ENCODE results near the gene TRIM16.
"Not testable (repeated sequence)": the region's sequence is repeated elsewhere in the genome, so short reads cannot be mapped to it uniquely, and the experiment has no call there.

The TRIM16 gene
- long read RNA-seq, transcript TRIM16-226 (12 exons, 3,342 nt): major isoform, 9 of 216 reads
- long read RNA-seq, partial matches to known transcripts: 20 of 216 reads
- long read RNA-seq, other reads (novel, unspliced or antisense): 186 of 216 reads

DNA sequence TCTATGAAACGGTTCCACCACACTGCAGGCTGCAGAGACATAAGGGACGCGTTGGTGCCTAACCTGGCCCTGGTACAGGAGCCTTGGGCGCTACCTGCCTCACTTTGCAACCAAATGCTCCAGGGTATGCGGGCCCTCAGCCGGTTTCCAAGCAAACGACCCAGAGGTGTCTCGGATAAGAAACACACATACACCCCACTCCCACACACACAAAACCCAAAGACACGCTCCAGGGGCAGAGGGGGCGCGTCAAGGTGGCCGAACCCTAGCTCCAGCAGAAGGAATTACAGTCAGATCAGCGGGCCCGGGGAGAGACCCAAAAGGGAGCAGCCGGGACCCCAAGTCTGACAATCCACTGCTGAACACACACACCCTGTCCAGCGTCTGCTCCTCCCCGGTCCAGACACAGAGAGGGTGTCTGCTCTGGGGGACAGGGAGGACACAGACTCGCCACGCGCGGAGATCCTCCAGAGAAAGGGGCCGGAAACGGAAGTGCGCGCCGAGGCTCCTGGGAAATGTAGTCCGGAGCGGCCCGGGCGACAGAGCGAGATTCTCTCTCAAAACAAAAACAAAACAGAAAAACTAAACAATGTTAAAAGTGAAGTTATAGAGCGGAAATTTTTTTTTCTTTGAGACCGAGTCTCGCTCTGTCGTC, at the start of gene TRIM16:
Gene TRIM16, minus strand, starts transcription at position 488 of the 655 bp plus-strand sequence. CDS start 32,702 bp downstream, outside the sequence.
- H3K27me3 ChIP-seq (ENCODE audit: insufficient read depth, poor library complexity, severe bottlenecking): not testable (repeated sequence)
- DNase-seq (ENCODE audit: low read depth in 1 of 2, low spot score in 1 of 2): peak; percentile 32 to 50
- H3K27ac ChIP-seq (replicated peaks): peak within 1 kb of the TSS; percentile 71

DNA sequence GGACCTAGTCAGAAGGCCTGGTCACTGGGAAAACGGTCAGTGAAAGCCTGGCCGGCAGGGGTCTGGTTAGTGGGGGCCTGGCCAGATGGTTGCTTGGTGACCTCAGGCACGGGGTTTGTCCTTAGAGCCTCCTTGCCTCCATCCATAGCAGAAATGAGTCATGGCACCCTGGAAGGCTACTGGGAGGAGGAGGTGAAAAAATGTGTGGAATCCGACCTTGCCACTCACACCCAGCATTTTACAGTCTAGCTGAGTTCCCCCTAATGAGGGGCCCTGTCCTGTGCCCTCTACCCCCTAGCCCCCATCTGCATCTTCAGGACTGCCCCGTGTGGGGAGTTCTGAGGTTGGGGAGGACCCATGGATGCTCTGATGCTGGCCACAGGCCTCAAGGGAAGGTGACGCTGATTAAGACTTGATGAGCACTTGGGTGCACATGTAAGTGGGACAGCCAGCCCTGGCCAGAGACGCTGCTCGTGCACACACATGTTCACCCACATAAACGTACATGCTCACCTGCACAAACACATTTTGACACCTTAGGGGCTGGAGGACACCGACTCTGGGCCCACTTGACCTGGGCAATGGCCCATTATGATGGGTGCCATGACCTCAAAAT, 49.2 kb upstream of the TRIM16 start:
- H3K27ac ChIP-seq (replicated peaks); H3K27me3 ChIP-seq (ENCODE audit: insufficient read depth, poor library complexity, severe bottlenecking); H3K4me3 ChIP-seq (replicated peaks; ENCODE audit: insufficient read depth, low read length); DNase-seq (ENCODE audit: low read depth in 1 of 2, low spot score in 1 of 2): not testable (repeated sequence)

More for the DNA sequence above, at the start of gene TRIM16:
- H3K4me3 ChIP-seq (replicated peaks; ENCODE audit: insufficient read depth, low read length): peak within 1 kb of the TSS; percentile 45
- peak; percentile 52; the same call in 1 of the 2 replicates for TF ChIP-seq POLR2AphosphoS5 (IDR thresholded peaks at IDR 0.05; ENCODE audit: low read depth)
- peak; percentile 90 for TF ChIP-seq GABPA (IDR thresholded peaks at IDR 0.05; ENCODE audit: low read depth)
- TF ChIP-seq SPI1 (IDR thresholded peaks at IDR 0.05; ENCODE audit: borderline replicate concordance, low read depth): 0 out of 2 replicates have a peak, but pooled peaks have one; percentile 8

DNA sequence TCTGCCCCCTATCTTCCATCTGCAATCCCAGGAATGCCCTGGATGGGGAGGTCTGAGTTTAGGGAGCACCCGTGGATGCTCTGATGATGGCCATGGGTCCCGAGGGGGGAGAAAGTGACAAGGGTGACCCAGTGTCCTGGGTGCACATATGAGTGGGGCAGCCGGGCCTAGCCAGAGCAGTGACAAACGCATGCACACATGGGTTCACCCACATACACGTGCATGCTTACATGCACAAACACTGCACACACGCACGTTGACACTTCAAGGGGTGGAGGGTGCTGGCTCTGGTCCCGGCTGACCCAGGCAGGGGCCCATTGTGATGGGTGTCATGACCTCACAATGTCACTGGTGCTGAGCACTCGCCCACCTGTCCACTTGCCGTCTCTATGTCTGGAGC, 47.8 kb upstream of the TRIM16 start, which contains the start of gene TBC1D26:
Gene TBC1D26, plus strand, starts transcription at position 384 of the 400 bp plus-strand sequence. CDS start 3,066 bp downstream, outside the sequence.
- DNase-seq (ENCODE audit: low read depth in 1 of 2, low spot score in 1 of 2): not testable (repeated sequence)

DNA sequence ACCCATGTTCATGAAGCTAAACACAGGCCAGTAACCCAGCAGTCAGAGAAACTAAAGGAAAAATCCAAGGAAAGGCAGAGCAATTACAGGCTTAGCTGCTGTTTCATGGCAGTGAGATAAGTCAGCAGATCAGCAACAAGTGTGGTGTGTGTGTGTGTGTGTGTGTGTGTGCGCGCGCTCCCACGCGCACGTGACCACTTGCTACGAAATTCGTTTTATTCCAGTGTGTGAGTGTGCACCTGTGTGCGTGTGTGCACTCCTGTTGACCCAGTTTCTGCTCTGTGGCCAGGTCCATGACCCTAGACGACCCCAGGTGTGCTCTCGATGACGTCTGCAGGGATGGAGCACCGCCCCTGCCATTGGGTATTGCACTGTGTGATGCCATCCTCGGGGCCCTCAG, 46.4 kb upstream of the TRIM16 start:
- H3K27me3 ChIP-seq (ENCODE audit: insufficient read depth, poor library complexity, severe bottlenecking); DNase-seq (ENCODE audit: low read depth in 1 of 2, low spot score in 1 of 2); H3K27ac ChIP-seq (replicated peaks); H3K4me3 ChIP-seq (replicated peaks; ENCODE audit: insufficient read depth, low read length): not testable (repeated sequence)

More for the DNA sequence above, 47.8 kb upstream of the TRIM16 start, which contains the start of gene TBC1D26:
- H3K4me3 ChIP-seq (replicated peaks; ENCODE audit: insufficient read depth, low read length); H3K27ac ChIP-seq (replicated peaks); H3K27me3 ChIP-seq (ENCODE audit: insufficient read depth, poor library complexity, severe bottlenecking): not testable (repeated sequence)

DNA sequence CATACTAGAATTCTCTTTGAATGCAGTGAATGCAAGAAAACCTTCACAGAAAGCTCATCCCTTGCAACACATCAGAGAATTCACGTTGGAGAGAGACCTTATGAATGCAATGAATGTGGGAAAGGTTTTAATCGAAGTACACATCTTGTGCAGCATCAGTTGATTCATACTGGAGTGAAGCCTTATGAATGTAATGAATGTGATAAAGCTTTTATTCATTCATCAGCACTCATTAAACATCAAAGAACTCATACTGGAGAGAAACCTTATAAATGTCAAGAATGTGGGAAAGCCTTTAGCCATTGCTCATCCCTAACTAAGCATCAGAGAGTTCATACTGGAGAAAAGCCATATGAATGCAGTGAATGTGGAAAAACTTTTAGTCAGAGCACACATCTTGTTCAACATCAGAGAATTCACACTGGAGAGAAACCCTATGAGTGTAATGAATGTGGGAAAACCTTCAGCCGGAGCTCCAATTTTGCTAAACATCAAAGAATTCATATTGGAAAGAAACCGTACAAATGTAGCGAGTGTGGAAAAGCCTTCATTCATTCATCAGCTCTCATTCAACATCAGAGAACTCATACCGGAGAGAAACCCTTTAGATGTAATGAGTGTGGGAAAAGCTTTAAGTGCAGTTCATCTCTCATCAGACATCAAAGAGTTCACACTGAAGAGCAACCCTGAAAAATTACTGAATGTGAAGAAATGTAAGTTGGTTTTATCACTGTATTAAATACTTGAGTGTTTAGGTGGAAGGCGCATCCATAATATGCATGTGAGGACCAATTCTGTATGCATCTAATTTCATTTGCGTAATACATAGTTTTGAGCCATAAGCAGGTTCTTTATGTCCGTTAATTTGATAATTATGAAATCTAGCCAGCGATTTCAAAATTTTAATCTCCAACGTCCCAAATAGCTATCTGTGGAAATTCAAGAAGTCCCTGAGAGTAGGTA, 32.8 kb upstream of the TRIM16 start:
- not testable (repeated sequence) for DNase-seq (ENCODE audit: low read depth in 1 of 2, low spot score in 1 of 2); H3K4me3 ChIP-seq (replicated peaks; ENCODE audit: insufficient read depth, low read length); H3K27ac ChIP-seq (replicated peaks); H3K27me3 ChIP-seq (ENCODE audit: insufficient read depth, poor library complexity, severe bottlenecking)

DNA sequence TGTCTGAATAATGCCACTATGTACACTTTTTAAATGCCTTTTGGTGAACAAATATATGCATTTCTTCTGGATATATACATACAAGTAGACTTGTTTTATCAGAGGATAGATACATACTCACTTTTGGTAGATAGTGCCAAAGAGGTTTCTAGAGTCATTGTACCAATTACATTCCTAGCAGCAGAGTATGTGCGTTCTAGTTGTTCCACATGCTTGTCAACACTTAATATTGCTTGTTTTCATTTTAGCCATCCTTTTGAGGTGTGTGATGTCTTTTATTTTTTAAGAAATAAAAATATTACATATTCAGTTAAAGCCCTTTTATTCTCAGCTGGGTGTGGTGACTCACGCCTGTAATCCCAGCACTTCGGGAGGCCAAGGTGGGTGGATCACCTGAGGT, 24.8 kb upstream of the TRIM16 start:
- H3K27me3 ChIP-seq (ENCODE audit: insufficient read depth, poor library complexity, severe bottlenecking); H3K4me3 ChIP-seq (replicated peaks; ENCODE audit: insufficient read depth, low read length); DNase-seq (ENCODE audit: low read depth in 1 of 2, low spot score in 1 of 2); H3K27ac ChIP-seq (replicated peaks): not testable (repeated sequence)

DNA sequence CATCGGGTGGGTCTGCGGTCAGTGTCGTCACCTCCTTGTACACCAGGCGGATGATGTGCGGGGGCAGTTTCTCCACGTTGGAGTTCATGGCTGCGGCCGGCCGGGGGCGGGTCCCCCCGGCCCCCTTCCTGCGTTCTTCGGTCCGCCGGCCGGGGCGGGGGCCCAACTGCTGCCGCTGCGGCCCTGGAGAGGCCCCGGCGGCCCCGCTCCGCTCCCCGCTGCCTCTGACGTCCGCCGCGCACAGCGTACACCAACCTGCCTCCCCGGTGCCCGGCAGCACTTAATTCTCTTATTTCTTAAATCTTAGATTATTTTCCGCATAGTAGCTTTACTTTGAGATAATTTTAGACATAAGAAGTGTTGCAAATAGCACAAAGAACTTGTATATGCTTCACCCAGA, 20.7 kb upstream of the TRIM16 start:
- H3K27ac ChIP-seq (replicated peaks); DNase-seq (ENCODE audit: low read depth in 1 of 2, low spot score in 1 of 2); H3K4me3 ChIP-seq (replicated peaks; ENCODE audit: insufficient read depth, low read length); H3K27me3 ChIP-seq (ENCODE audit: insufficient read depth, poor library complexity, severe bottlenecking): not testable (repeated sequence)

DNA sequence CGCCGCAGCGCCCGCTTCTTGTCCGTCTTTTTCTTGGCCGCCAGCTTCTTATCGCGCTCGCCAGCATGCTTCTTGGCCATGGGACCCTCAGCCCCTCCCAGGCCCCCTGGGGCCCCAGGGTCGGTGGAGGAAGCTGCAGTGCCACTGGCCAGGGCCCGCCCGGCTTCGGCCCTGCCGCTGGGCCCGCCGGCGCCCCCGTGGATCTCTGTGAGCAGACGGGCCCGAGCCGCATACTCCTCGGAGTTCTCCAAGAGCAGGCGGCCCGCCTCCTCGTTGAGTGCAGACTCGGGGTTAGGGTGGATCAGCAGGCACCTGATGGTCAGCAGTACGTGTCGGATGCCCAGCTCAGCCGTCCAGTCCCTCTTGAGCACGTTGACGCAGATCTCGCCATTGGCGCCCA, 20.1 kb upstream of the TRIM16 start:
- not testable (repeated sequence) for H3K4me3 ChIP-seq (replicated peaks; ENCODE audit: insufficient read depth, low read length); DNase-seq (ENCODE audit: low read depth in 1 of 2, low spot score in 1 of 2); H3K27ac ChIP-seq (replicated peaks); H3K27me3 ChIP-seq (ENCODE audit: insufficient read depth, poor library complexity, severe bottlenecking)

DNA sequence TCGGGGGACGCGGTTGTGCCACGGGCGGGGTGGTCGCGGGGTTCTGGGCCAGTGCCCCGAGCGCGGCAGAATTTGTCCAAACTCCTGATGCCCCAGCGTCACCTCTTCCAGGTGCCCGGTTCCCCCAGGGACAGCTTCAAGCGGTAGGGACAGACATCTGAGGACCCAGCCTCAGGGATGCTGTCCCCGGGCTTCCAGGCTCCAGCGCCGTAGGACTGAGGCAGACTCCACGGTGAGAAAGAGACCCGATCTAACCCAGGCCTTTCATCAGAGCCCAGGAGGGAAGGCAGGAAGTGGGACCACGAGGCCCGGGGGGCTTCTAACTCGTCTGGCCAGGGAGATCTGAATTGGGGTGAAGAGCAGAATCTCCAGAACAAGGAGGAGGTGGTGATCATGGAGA, 15.8 kb upstream of the TRIM16 start:
- not testable (repeated sequence) for H3K27me3 ChIP-seq (ENCODE audit: insufficient read depth, poor library complexity, severe bottlenecking); DNase-seq (ENCODE audit: low read depth in 1 of 2, low spot score in 1 of 2); H3K27ac ChIP-seq (replicated peaks)
- H3K4me3 ChIP-seq (replicated peaks; ENCODE audit: insufficient read depth, low read length): peak overlapping the region; percentile 46

Measured in HL-60 (cell line).